Left ventricle myocardium superior (tissue), 1 donor: ENCODE measurements around the gene ZSCAN9. TPM values are rescaled to one million over a fixed set of nuclear protein-coding genes. Genes with fewer than 3 reads are reported as not detected.

ENCODE experiments used
- ATAC-seq: fragments of 200-7000 bp; cut with Tn5 transposase; one replicate; pipeline ENCODE4 v1.9.1; 2020; ENCODE audit warnings: mild to moderate bottlenecking, moderate library complexity
- DNase-seq: peaks from one replicate; pipeline ENCODE4 v3.0.0-alpha.2; 2020
- intact Hi-C: fragments of 100-400 bp; cut with micrococcal nuclease; formaldehyde crosslinking; loops from one replicate; pipeline ENCODE4 v1.11.0; 2022
- long read RNA-seq: library from polyadenylated mRNA; unstranded; transcript quantifications from one replicate; pipeline ENCODE4 v2.0.0, GENCODE V29; 2021
- total RNA-seq: library from RNA; stranded (reverse); fragmentation: NEBNext Ultra II Directional; extraction: Animal tissue kit (Norgen Biotek cat#: 25700); gene quantifications from one replicate; pipeline ENCODE4 v1.2.1, GENCODE V29; 2021
- donor health status: DM: no; HTN: yes; CAD: no; lungs with severe emphysema.

Gene ZSCAN9
- total RNA-seq = 10.2 TPM
- long read RNA-seq, transcript ZSCAN9-204 (3 exons, 2,062 nt) = major isoform, 6 of 11 reads
- long read RNA-seq, partial matches to known transcripts = 0 of 11 reads
- long read RNA-seq, other reads (novel, unspliced or antisense) = 2 of 11 reads

GRCh38 chr6:28225056-28225834 is at the start of gene ZSCAN9:
ZSCAN9 (plus strand) TSS chr6:28225275; CDS start chr6:28227085, 1,810 bp downstream.
- ATAC-seq (peak; percentile 99), DNase-seq (peak; percentile 85)
- intact Hi-C loops = loop anchor here (10.0 kb wide), 1 partner anchor 80 kb away; the partner anchor contains the start of gene ZKSCAN8

DNA sequence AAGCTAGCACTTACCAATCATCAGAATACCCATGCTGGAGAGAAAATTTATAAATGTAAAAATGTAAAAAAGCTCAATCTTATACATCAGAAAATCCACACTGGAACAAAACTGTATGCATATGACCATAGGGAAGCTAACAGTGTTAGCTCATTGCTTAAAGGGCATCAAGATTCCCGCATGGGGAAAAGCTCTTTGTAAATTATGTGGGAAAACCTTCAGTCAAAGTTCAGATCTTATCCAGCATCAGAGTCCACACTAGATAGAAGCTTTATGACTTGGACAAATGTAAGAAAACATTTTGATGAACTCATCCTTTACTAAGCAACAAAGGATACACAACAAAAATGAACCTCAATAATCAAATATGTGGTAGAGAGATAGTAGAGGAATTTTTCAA is 48.7 kb upstream of the ZSCAN9 start:
- no peak for ATAC-seq
- intact Hi-C loops = no loop called here
- no peak for DNase-seq

GRCh38 chr6:28182255-28182654 is 42.8 kb upstream of the ZSCAN9 start:
- no peak for ATAC-seq
- DNase-seq = no peak
- intact Hi-C loops = no loop called here

DNA sequence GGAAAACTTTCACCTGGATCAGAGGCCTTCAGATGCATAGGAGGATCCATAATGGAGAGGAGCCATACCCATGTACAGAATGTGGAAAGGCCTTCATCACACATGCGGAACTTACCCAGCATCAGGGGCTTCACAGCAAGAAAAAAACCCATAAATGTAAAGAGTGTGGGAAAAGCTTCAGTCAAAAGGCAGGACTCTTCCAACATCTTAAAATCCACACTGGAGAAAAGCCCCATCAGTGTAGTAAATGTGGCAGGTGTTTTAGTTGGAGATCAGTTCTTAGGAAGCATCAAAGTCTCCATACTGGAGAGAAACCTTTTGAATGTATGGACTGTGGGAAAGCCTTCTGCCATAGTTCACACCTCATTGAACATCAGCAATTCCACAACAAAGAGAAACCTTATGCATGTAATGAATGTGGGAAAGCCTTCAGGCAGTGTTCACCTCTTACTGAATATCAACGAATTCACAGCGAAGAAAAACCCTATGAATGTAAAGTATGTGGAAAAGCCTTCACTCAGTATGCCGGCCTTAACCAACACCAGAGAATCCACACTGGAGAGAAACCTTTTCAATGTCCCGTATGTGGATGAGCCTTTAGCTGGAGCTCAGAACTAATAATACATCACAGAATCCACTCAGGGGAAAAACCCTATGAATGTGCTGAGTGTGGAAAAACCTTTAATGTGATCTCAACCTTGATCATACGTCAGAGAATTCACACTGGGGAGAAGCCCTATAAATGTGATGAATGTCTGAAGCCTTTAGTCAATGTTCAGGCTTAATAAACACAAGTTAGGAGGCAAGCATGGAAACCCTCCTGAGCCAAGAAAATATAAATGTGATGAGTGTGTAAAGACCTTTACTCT is 36.7 kb upstream of the ZSCAN9 start:
- no peak for ATAC-seq
- DNase-seq = no peak
- intact Hi-C loops = no loop called here

DNA sequence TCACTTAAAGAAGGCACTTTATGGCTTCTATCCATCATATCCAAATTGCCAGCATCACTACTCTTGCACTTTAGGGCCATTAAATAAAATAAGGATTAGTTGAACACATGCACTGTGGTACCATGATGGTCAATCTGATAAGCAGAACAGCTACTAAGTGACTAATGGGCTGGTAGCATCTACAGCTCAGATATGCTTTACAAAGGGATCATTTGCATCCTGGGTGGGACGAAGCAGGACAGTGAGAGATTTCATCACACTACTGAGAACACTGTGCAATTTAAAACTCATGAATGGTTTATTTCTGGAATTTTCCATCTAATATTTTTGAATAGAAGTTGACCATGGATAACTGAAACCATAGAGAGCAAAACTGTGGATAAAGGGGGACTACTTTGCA is 25.1 kb upstream of the ZSCAN9 start:
- intact Hi-C loops = no loop called here
- ATAC-seq (no peak), DNase-seq (no peak)

DNA sequence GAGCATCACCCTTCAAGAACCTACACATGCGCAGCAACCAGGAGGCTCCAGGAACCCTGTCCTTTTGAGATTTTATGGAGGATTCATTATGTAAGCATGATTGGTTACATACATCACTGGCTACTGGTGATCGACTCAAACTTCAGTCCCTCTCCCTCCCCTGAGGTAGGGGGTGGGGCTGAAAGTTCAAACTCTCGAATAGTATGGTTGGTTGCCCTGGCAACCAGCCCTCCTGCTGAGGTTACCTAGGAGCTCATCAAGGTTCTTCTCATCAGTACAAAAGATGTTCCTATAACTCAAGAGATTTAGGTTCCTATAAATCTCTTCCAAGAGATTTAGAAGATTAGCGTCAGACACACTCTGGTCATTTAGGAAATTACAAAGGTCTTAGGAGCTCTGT is 21.9 kb upstream of the ZSCAN9 start:
- ATAC-seq (no peak), DNase-seq (no peak)
- intact Hi-C loops = no loop called here

DNA sequence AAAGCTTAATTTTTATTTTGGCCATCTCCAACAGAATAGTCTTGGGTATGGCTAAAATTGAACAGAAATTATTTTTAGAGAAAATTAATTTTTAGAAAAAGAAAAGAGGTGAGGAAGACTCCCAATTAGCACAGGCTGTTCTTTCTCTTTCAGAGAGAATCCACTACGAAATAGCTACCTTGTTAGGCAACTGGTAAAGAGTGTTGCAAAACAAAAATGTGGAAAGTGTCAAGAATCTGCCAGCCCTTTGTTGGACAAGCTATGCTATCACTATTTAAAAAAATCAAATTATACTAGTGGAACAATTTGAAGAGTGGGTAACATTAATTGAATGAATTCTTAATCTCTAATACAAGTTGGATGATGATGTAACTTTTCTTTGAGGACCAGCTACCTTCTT is 19.2 kb upstream of the ZSCAN9 start:
- intact Hi-C loops = no loop called here
- ATAC-seq (no peak), DNase-seq (no peak)

GRCh38 chr6:28206527-28206926 is 18.5 kb upstream of the ZSCAN9 start:
- intact Hi-C loops = no loop called here
- ATAC-seq = no peak
- DNase-seq = no peak

- DNase-seq = no peak
- no peak for ATAC-seq
- intact Hi-C loops = no loop called here
These were observed 18.1 kb upstream of the ZSCAN9 start for GRCh38 chr6:28206928-28207509.

- intact Hi-C loops = no loop called here
- ATAC-seq = no peak
- no peak for DNase-seq
These were observed 17.5 kb upstream of the ZSCAN9 start for GRCh38 chr6:28207510-28208110.

DNA sequence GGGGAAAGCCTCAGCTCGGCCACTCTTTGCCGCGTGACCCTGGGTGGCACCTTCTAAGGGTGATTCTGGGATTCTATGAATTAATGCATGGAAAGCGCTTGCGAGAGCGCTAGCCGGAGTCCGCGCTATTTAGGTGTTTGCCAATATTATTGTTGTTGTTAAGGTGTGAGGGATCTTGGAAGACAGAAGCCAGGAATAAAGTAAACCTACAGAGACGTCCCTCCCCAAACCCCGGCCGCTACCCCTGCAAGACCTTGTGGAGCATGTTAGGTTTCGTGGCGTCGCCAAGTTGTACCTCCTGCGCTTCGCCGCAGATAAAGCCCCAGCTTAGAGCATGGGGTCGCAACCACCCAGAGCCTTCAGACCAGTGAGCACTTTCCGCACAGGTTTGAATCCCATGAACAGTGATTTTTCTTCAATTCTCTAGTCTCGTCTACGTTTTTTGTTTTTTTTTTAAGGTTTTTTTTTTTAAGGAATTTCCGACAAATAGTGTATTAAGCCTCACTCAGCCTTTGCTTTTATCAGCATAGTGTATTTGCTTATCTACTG is 16.9 kb upstream of the ZSCAN9 start:
- DNase-seq (no peak), ATAC-seq (no peak)
- intact Hi-C loops = no loop called here

DNA sequence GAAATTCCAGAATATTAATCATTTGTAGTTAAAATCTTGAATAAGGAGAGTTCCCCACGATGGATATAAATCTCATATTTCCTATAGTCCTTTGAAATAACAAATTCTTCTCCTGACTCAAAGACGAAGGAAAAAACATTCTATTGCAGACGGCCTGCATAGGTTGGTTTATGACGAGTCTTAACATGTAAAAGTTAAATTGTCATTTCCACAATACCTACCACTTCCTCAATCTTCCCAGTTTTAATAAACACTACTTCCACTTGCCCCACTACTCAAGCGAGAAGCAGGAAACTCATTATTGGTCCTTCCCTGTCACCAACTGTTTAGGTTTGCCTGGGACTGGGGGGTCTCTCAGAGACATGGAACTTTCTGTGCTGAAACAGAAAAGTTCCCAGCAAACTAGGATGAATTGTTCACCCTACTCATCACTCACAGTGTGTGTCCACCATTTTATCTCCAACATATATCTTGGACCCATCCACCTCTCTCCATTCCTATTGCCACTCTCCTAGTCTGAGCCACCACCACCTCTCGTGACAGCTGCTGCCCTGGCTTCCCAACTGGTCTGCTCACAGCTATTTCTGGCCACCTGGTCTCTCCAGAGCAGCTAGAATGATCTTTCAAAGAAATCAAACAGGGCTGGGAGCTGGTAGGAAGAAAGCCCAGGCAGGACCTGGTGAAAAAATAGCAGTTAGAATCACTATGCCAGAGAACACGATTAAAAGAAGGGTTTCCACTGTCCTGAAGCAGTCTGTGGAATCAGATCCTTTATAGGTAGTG is 15.1 kb upstream of the ZSCAN9 start:
- DNase-seq = no peak
- no peak for ATAC-seq
- intact Hi-C loops = no loop called here

DNA sequence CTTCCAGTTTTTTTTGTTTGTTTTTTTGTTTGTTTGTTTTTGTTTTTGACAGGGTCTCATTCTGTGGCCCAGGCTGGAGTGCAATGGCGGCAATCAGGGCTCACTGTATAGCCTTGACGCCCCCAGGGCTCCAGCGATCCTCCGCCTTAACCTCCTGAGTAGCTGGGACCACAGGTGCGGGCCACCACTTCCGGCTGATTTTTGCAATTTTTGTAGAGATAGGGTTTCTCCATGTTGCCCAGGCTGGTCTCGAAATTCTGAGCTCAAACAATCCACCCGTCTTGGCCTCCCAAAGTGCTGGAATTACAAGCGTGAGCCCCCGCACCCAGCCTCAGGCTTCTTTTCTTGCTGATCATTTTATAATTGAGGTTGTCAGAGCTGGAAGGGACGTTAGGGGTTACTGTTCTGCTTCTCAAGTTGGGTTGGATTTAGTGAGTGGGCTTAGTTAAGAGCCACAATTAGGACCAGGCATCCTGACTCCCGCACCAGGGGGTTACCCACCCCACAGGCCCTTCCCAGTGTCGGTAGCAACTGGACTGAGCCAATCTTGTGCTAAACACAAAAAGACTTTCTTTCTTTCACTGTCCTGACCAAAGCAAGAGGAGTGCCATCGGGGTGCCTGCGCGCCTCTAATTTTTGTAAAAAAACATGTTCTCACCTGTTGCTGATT is 13.1 kb upstream of the ZSCAN9 start:
- no peak for ATAC-seq

GRCh38 chr6:28212510-28213212 is 12.4 kb upstream of the ZSCAN9 start:
- DNase-seq (no peak), ATAC-seq (peak; percentile 39)
- intact Hi-C loops = no loop called here

More for the DNA sequence above, 13.1 kb upstream of the ZSCAN9 start:
- no peak for DNase-seq
- intact Hi-C loops = no loop called here

GRCh38 chr6:28213213-28213523 is 11.9 kb upstream of the ZSCAN9 start:
- intact Hi-C loops = no loop called here
- no peak for ATAC-seq
- no peak for DNase-seq

DNA sequence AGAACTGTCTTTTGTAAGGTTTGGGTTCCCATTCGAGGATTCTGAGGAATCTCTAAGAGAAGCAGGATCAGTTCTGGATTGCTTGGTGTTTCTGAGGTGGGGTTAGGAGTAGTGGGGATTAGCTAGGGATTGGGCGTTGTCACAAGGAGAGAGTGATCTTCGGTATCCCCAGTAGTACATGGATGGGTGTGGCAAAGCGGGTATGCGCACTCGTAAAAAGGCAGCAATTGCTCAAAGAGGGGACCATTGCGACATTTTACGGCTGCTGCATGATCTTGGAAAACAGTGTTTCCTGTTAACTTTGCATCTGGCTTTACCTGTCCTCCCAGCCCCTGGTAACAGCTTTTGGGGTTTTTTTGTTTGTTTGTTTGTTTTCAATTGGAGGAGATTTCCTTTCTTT is 9.7 kb upstream of the ZSCAN9 start:
- ATAC-seq (no peak), DNase-seq (no peak)
- intact Hi-C loops = no loop called here

DNA sequence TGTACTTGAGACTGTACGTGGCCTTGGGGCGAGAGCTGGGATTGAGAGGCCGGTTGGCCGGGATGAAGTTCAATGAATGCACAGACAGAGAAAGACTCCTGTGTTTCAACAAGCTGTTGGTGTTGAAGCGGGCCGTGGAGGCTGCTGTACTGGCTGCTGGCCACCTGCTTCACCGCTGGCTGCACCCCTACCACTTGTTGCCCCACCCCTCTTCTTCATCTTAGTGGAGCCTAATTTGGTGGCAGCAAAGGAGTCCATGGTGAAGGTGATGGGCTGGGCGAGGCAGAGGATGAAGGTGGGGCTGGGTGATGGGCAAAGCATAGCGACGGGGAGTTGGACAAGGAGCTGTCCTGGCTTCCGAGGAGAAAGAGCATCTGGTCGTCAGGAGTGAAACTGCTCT is 7.2 kb upstream of the ZSCAN9 start:
- ATAC-seq = no peak
- intact Hi-C loops = no loop called here
- DNase-seq = no peak
